HG03558 (cell line): ENCODE results near the gene FRMD6.

Experiments used
- ATAC-seq: cut with Tn5 transposase; IDR thresholded peaks from one replicate; pipeline ENCODE4 v1.9.1; 2021; ENCODE audit warnings: moderate number of reproducible peaks; ENCODE audit not compliant: unreplicated experiment; ENCODE audit errors: extremely low read depth

FRMD6 gene

DNA sequence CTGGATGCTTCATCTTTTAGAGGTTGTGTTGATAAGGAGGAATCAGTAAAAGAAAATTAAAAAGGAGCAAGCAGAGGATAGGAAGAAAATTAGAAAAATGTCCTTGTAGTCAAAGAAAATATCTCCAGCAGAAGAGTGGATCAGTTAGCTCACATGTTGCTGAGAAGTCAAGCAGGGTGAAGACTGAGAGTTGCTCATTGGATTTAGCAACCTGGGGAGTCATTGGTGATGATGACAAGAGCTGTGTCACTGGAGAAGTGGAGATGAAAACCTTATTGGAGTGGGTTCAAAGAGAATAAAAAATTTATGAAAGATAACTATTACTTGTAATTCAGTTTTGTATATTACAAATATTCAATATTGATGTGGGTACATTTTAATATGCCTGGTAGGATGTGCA is 9.8 kb downstream of the FRMD6 start:
- ATAC-seq = no peak

DNA sequence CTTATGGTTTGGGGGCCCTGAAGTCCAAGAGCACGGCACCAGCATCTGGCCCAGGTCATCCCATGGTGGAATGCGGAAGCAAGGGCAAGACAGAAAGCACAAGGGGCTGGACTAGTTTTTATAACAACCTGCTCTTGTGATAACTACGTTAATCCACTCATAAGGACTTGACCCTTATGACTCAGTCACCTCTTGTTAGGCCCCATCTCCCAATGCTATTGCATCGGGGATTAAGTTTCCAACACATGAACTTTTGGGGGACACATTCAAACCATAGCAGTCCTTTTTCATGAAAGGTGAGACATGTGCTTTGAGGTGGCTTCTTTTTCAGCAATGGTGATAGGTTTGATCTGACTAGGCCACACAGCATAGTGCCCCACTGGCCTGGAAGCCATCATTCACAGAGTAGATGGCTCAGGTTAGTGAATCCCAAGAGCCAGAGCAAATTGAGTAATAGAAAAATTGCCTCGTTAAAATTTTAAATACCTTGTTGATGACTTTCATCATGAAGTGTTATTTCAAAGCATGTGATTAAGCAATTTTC is 12.1 kb downstream of the FRMD6 start:
- ATAC-seq = no peak

DNA sequence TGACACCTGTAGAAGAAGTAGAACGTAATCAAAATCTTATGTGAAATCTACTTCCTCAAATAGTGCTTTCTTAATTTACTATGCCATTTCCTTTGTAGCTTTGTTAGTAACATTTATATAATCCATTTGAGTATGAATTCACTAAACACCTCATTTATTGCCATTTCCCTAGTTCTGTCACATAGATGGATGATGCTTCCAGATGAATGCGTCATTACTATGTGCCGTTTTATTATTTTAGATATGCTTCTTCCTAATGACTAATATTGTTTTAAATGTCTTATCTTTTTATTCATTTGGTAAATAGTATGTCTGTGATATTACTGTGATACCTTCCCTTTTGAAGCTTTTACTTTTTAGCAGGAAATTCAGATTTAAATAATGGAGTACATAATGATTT is 14.4 kb downstream of the FRMD6 start:
- no peak for ATAC-seq

DNA sequence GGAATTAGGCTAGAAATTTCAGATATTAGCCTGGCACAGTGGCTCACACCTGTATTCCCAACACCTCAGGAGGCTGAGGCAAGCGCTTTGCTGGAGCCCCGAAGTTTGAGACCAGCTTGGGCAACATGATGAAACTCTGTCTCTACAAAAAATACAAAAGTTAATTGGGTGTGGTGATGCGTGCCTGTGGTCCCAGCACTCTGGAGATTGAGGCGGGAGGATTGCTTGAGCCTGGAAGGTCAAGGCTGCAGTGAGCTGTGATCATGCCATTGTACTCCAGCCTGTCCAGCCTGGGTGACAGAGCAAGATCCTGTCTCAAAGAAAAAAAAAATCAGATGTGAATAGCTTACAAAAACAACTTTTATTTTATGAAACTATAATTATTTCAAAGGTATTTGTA is 15.1 kb downstream of the FRMD6 start:
- no peak for ATAC-seq

DNA sequence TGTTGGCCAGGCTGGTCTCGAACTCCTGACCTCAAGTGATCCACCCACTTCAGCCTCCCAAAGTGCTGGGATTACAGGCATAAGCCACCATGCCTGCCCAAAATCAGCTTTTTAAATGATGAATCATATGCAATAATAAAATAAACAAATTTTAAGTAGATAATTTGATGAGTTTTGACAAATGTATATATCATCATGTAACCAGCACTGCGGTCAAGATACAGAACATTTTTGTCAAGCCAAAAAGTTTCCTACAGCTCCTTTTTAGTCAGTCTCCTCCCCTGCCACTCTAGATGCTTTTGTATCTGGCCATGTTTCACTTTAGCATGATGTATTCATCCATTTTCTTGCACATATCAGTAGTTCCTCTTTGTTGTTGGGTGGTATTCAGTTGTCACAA is 17.2 kb downstream of the FRMD6 start:
- ATAC-seq = no peak

DNA sequence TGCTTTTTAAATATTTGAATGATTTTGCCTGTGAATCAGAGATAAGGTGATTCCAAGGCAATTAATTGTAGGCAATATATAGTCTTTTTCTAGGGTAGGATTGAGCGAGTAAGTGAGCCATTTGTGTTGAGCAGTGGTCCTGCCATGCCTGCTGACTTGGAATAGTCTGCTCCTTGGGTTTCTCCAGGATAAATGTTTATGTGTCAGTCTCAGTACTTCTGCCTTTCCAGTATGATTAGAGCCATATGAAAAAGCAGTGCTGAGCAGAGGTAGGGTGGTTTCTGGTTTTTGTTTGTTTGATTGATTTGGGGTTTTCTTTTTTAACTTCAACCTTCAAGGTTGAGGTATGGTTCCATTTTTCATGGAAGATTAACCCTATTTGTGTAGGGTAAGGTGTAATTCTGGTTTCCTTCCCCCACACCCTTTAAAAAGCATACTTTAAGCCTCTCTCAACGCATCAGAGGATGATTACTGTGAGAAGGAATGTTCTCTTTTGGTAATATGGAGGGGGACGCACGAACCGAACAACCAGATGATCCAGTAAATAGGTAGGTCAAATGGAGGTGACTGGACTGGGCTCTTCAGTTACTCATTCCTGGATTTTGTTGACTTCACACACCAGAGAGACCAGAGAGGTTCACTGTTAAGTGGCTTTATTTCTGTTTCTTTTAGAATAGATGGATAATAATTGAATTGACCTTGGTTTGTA is 22.7 kb downstream of the FRMD6 start:
- ATAC-seq = no peak

DNA sequence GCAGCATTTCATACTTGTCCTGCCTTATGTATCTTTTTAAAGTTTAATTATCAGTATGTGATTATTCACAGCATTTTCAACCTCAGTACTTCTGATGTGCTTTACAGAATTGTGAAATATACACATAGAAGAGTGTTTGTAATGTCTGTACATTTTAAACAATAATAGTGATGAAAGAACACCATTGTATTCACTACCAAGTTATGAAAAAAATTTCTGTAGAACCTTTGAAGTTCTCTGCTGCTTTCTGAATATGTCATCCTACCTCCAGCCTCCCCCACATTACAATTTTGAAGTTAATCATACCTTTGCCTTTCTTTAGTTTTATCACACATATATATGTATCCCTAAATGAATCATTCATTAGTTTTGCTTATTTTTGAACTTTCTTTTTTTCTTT is 24.8 kb downstream of the FRMD6 start:
- ATAC-seq = no peak

DNA sequence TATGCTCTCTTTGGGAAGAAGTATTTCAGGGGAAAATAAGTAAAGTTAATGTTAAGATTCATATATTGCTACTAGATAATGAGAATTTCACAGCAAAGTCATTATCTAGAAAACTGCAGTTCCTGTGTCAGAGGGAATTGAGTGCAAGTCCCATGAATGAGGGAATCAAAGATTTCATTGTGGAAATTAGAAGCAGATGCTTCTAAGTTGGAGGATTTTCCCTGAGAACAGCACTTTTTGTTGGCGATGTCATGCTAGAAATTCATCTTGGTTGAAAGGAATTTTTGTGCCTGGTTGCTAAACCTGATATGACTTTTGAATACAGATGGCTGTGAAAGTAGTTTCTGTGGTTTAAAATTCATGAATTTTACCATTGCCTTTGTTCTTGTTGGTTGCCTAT is 25.6 kb downstream of the FRMD6 start:
- no peak for ATAC-seq

DNA sequence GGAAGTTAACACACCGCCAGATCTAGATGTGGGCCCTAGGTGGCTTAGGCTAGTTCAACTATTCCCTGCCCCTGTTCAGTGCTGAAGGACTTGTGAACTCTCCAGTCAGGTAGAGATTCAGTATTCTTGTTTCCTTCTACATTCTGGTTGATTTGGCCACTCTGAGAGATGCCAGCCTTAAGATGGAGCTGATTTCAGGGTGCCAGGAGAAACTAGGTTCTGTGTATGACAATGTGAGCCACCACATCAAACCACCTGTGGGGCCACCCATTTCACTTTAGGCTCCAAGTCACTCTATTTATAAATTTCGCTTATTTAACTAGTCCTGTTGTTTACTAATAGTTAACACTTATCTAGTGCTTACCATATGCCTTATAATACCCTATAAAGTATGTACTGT is 26.0 kb downstream of the FRMD6 start:
- ATAC-seq = no peak

DNA sequence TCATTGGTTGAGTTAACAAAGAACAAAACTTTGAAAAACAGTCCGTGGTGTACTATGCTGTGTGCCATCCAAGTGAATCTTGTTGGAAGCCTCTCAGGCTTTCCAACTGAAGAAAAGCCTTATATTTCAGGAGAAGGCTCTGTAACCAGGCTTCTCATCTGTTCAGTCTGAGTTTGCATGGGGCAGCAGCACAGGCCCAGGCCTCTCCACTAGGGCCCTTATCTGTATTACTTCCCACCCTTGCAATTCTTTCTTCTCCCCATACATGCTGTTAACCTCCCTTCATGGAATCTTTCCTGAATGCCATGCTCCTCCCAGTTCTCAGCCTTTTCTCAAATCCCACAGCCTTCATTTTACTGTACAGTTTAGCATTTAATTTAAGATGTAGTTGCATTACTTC is 28.3 kb downstream of the FRMD6 start:
- ATAC-seq = no peak

DNA sequence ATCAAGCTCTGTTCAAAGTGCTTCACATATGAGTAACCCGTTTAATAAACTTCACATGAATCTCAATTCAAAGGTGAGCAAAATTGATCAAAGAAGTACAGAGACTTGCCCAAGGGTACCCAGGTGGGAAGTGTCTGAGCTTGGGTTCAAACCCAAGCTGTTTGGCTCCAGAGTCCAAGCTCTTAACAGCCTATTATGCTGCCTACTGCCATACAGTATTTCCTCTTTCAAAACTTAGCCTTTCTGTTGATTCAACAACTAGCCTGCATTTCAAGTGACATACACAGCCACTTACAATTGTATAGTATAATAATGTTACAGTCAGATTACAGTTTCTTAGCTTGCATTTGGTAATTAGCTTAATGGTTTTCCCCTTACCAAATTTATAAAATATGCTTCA is 29.7 kb downstream of the FRMD6 start:
- ATAC-seq = no peak

DNA sequence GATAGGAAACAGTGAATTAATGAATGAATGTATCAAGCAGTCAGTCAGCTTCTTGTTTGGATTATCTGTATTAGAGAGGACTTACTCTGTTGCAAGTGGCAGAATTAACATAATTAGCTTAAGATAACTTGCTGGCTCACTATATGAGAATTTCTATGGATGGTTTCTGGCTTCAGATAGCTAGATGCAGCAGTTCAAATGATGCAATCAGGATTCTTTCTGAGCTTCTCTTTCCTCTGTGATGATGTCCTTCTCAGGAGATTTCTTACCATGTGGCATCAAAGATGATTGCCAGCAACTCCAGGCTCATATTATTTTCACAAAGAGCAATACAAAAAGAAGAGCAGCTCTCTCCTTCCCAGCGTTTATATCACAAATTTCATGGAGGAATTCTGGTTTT is 30.7 kb downstream of the FRMD6 start:
- ATAC-seq = no peak

DNA sequence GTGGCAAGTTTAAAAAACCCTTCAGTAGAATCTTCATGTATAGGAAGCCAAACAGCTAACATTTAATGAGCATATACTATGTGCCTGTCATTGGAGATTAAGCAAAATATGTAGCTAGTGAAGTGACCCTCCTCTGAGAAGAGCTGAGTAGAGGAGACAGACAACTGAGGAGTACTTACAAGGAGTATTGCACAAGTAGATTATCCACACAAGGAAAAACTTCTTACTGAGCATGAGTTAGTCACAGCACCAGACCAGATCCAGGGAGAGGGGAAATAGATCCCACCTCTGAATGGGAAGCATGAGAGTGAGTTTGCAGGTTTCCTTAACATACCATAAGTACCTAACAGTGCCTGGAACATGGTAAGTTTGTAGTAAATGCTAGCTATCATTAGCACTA is 33.0 kb downstream of the FRMD6 start:
- no peak for ATAC-seq

DNA sequence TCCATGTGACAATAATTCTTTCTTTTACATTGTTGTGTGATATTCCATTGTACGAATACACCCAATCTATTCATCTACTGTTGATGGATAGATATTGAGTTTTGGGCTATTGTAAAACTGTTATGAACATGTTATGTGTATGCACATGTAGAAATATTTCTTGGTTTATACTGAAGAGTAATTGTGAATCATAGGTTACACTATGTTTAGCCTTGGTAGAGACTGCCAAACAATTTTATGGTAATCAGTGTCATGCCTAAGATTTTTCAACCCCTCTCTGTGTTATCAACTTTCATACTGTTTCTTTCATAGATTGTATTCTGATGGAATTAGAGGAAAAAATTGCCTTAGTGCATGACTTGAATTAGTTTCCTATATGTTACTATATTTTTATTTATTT is 39.5 kb downstream of the FRMD6 start:
- no peak for ATAC-seq

DNA sequence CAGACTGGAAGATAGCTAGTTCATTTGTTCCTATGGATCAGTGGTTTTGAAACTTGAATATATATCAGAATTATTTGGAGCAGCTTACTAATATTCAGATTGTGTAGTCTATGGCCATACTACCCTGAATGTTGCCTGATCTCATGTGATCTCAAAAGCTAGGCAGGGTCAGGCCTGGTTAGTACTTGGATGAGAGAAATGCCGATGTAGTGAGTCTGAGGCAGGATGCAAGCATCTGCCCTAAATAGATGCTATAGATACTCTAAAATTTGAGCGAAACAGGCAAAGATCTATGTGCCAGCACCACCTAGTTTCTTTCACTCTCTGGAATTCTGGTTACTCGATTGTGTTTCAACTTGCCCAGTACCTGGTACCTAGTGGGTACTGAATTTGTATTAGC is 40.9 kb downstream of the FRMD6 start:
- ATAC-seq = no peak

DNA sequence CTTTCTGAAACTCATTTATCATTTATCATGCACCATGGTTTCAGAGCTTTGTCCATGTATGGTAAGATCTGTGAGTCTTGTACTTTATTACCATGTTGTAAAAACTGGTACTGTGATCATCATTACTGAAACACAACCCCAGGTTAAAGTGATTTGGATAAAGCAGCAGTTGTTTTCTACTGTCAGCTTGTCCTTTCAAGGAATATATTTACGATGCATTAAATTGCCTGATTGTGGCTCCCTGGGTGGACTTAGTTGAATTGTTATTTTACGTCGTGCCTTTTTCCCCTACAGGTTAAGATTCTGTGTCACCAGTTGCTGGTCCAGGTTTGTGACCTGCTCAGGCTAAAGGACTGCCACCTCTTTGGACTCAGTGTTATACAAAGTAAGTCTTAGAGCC is 46.1 kb downstream of the FRMD6 start:
- no peak for ATAC-seq

DNA sequence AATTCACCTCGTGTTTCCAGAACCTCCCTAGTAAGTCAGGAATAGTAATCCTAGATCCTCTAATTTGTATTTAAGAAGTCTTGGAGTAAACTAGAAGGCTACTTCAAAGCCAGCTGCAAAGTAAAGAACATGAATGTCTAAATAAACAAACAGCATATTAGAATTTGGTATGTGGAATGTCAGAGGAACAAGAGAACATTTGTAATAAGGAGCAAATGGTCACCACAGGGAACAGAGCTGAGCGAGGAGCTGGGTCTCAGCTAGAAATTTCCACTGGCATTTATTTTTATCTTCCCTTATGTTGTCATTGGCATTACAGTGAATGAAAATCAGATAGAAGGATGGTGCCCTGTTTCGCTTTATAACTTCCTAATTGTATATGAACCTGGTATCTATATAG is 50.2 kb downstream of the FRMD6 start:
- no peak for ATAC-seq

DNA sequence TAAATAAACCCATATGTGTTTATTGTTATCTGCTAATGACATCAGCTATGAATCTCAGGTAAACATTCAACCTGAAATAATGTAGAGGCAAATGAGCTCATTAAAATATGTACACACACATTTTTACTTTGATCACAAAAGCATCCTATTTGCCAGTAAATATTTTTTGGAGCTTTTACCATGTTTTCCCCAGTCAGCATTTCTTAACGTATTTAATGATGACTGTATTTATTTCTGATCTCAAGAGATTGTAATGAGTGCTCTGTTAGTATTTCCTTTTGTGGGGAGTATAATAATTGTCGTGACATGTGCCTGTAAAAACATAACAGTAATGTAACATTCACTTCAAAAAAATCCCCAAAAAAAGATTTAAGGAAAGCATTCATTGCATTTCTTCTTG is 52.1 kb downstream of the FRMD6 start:
- ATAC-seq = no peak

DNA sequence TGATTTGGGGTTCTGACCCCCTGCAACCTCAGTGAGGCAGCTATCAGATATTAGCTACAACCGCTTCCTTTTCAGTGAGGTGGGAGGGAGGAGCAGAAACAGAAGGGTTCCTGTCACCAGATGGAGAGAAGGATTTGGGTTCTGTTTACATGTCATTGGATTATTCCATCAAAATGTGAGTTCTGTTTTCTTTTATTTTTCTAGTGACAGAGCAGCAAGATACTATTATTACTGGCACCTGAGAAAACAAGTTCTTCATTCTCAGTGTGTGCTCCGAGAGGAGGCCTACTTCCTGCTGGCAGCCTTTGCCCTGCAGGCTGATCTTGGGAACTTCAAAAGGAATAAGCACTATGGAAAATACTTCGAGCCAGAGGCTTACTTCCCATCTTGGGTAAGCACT is 52.8 kb downstream of the FRMD6 start:
- ATAC-seq = no peak

DNA sequence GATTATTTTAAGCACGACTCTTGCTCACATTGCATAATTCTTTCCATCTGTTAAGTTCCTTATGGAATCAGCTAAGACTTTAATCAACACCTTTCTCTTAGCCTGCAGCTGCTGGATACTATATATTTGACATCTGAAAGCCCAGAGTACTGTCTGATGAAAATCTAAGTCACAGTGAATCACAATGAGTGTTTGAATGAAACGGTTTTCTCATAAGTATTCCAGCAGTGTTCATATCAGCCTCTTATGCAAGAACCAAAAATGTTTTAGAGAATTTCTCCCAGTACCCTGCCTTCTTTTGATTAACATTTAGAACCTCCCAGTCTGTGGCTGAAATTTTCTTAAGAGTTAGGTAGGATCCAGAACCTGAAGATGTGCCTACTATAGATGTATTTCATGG is 55.6 kb downstream of the FRMD6 start:
- no peak for ATAC-seq

DNA sequence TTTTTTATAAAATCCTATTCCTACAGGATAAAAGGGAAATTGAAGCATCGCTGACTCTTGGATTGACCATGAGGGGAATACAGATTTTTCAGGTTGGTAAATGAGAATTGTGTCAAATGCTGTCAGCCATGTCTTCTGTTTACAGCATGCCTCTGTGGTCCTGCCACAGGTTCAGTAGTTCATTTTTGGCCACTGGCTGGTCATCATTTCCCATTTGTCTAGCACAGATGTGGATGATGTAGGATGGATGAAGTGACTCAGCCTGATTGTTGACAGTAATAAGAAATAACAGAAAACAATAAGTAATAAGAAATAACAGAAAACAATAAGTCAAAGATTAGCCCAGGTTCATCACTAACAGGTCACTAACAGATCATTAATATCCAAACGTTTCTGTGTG is 59.8 kb downstream of the FRMD6 start:
- no peak for ATAC-seq

DNA sequence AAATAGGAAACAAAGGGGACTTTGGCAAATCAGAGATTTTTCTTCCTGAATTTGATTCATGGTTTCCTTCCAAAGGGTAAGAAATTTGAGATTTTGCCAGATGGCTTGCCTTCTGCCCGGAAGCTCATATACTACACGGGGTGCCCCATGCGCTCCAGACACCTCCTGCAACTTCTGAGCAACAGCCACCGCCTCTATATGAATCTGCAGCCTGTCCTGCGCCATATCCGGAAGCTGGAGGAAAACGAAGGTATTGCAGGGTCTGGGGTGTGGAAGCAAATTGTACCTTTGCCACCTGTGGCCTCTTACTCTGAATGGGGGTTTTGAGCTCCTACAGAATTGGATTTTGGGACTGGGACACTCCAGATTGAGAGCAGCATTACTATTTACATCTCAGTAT is 63.5 kb downstream of the FRMD6 start:
- ATAC-seq = no peak

DNA sequence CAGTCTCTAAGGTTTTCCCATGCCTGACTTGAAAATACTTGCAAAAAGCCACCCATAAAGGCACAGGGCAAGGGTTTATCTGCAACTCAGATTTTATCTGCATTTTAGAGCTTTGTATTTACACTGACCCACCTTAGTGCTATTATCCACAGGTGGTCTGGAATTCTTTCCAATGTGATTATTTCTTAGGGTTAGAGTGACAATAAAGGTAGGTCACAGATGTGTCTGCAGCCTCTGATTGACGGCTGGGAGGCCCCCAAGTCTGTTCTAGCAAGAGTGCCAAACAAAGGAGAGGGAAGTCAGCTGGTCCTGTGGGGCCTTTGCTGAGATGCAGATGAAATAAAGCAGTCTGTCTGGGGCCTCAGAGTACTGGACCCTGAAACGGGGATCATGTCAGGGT is 64.0 kb downstream of the FRMD6 start:
- no peak for ATAC-seq
